GM18858 (cell line): ENCODE measurements around the gene COL2A1.

Experiments
- ATAC-seq: cut with Tn5 transposase; IDR thresholded peaks from one replicate; pipeline ENCODE4 v1.9.1; 2021; ENCODE audit not compliant: unreplicated experiment

Gene COL2A1

GRCh38 chr12:47949441-47950341 lies 54.6 kb downstream of the COL2A1 start:
- no peak for ATAC-seq

- no peak for ATAC-seq
Observed at GRCh38 chr12:47947341-47947740, 56.9 kb downstream of the COL2A1 start.

GRCh38 chr12:47946413-47947323 lies 57.6 kb downstream of the COL2A1 start:
- no peak for ATAC-seq

GRCh38 chr12:47945341-47945728 lies 58.9 kb downstream of the COL2A1 start:
- no peak for ATAC-seq

- ATAC-seq: no peak
Observed at GRCh38 chr12:47944685-47945340, 59.5 kb downstream of the COL2A1 start.

GRCh38 chr12:47943623-47944340 lies 60.5 kb downstream of the COL2A1 start:
- no peak for ATAC-seq

- no peak for ATAC-seq
Observed at GRCh38 chr12:47942614-47943225, 61.6 kb downstream of the COL2A1 start.

- ATAC-seq: no peak
Observed at GRCh38 chr12:47941871-47942613, 62.2 kb downstream of the COL2A1 start.

GRCh38 chr12:47941475-47941780 lies 62.8 kb downstream of the COL2A1 start:
- ATAC-seq: no peak

- no peak for ATAC-seq
Observed at GRCh38 chr12:47940773-47941474, 63.4 kb downstream of the COL2A1 start.

- no peak for ATAC-seq
Observed at GRCh38 chr12:47939009-47939601, 65.2 kb downstream of the COL2A1 start.

GRCh38 chr12:47938594-47938993 lies 65.7 kb downstream of the COL2A1 start:
- no peak for ATAC-seq

GRCh38 chr12:47938093-47938492 lies 66.2 kb downstream of the COL2A1 start:
- no peak for ATAC-seq

- no peak for ATAC-seq
Observed at GRCh38 chr12:47935184-47935583, 69.1 kb downstream of the COL2A1 start.

- ATAC-seq: no peak
Observed at GRCh38 chr12:47931187-47931586, 73.1 kb downstream of the COL2A1 start.

- ATAC-seq: no peak
Observed at GRCh38 chr12:47930634-47931033, 73.6 kb downstream of the COL2A1 start.

GRCh38 chr12:47927346-47927745 lies 76.9 kb downstream of the COL2A1 start:
- no peak for ATAC-seq
